ENCODE data around the gene SETD5.

DNA sequence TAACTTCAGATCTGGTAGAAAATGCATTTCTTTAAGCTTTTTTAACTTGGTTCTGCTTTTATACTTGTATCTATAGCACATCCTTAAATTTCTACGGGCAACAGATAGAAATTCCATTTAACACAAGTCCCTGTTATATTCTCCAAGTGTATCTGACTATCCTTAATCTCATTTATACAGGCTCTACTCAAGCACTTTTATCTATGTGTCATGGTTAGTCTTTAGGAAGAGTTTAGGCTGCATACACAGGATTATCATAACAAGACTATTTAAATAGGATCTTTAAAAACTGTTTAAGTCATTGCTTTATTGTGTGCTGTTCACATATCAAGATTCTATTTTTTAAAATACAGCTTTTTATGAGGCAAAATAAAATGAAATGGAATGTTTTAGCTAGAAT lies 52.7 kb downstream of the SETD5 start:
- no peak for TF ChIP-seq POLR2A (IDR thresholded peaks at IDR 0.05; ENCODE audit: low read depth, low read length)
- TF ChIP-seq, protein P1, sequence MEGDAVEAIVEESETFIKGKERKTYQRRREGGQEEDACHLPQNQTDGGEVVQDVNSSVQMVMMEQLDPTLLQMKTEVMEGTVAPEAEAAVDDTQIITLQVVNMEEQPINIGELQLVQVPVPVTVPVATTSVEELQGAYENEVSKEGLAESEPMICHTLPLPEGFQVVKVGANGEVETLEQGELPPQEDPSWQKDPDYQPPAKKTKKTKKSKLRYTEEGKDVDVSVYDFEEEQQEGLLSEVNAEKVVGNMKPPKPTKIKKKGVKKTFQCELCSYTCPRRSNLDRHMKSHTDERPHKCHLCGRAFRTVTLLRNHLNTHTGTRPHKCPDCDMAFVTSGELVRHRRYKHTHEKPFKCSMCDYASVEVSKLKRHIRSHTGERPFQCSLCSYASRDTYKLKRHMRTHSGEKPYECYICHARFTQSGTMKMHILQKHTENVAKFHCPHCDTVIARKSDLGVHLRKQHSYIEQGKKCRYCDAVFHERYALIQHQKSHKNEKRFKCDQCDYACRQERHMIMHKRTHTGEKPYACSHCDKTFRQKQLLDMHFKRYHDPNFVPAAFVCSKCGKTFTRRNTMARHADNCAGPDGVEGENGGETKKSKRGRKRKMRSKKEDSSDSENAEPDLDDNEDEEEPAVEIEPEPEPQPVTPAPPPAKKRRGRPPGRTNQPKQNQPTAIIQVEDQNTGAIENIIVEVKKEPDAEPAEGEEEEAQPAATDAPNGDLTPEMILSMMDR (IDR thresholded peaks at IDR 0.05; ENCODE audit: extremely low read depth in 1 of 2, insufficient read depth in 1 of 2, low read depth in 1 of 2, low read length in 2 of 2) = no peak
- TF ChIP-seq, protein P2, sequence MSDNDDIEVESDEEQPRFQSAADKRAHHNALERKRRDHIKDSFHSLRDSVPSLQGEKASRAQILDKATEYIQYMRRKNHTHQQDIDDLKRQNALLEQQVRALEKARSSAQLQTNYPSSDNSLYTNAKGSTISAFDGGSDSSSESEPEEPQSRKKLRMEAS (IDR thresholded peaks at IDR 0.05; ENCODE audit: insufficient read depth, insufficient read length) = no peak

Measured in endothelial cell of umbilical vein (primary cell).